ENCODE data around the gene MAPT. TPM values are rescaled to one million over a fixed set of nuclear protein-coding genes. Genes with fewer than 3 reads are reported as not detected.

MAPT gene
- total RNA-seq, 4 donors from 2014 or later: 70.3 to 120 (median 82.8) TPM

DNA sequence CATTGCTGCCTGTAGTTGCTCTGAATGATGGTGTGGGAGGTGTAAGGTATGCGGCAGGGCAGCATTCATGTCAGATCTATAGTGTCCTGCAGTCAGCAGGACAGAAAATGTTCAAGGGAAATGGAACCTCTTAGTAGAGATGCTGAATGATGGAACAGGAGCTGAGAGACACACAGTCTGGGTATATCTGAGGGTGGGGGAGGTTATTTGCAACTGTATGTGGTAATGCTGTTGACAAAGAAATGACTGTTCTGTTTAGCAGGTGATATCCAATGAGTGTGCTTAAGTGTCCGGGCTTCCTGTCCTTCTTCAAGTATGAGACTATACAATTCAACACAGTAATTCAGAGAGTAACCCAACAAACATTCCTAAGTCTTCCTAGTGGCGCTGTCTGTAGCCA lies 151.3 kb downstream of the MAPT start:
- H3K36me3 ChIP-seq: peaks cover 0 to 30% of the 10 kb centered on the region in 2 donors
- in situ Hi-C loops (cut with MboI; ENCODE audit: low sequenced_read_pairs in 4 of 4): loop anchor here in 2 of 4 donors (10.0 kb wide), 1 partner anchor 169 kb away; no protein-coding TSS in a partner anchor
- intact Hi-C loops (cut with DNase I; ENCODE audit: low total_unique reads): no loop called here
- ATAC-seq (peak; percentile 37 to 51), DNase-seq (no peak)
- H3K27ac ChIP-seq: peak overlapping the region; percentile 65 to 77 (median 75)
- TF ChIP-seq POLR2A (IDR thresholded peaks at IDR 0.05): no peak
- TF ChIP-seq, protein P1, sequence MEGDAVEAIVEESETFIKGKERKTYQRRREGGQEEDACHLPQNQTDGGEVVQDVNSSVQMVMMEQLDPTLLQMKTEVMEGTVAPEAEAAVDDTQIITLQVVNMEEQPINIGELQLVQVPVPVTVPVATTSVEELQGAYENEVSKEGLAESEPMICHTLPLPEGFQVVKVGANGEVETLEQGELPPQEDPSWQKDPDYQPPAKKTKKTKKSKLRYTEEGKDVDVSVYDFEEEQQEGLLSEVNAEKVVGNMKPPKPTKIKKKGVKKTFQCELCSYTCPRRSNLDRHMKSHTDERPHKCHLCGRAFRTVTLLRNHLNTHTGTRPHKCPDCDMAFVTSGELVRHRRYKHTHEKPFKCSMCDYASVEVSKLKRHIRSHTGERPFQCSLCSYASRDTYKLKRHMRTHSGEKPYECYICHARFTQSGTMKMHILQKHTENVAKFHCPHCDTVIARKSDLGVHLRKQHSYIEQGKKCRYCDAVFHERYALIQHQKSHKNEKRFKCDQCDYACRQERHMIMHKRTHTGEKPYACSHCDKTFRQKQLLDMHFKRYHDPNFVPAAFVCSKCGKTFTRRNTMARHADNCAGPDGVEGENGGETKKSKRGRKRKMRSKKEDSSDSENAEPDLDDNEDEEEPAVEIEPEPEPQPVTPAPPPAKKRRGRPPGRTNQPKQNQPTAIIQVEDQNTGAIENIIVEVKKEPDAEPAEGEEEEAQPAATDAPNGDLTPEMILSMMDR (IDR thresholded peaks at IDR 0.05 in 4 of 5, conservative IDR thresholded peaks at IDR 0.05 in 1 of 5): no peak
- no peak overlapping the region for H3K4me3 ChIP-seq
- peaks cover 29 to 37% of the 10 kb centered on the region in 2 donors for H3K4me1 ChIP-seq
- no peaks in the 10 kb centered on the region for H3K9me3 ChIP-seq
- no peaks in the 10 kb centered on the region for H3K27me3 ChIP-seq

DNA sequence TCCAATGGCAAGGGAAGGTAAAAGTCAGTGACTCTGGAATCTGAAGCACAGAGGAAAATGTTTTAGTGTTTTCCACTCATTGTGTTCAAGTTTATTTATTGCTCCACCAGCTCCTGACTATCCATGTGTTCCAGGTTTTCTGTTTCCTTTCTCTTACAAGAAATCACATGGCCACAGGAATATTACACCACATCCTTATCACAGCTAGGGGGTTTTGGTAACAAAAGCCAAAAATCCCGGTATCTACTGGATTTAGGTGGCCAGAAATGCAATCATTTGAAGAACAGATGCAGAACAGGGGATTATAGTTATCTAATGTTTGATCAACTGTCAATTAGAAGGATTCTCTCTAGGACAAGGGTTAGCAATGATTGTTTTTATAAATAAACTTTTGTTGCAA lies 152.6 kb downstream of the MAPT start:
- Histone ChIP-seq H3K27ac (peak overlapping the region; percentile 65 to 77 (median 75)), H3K27me3 (no peaks in the 10 kb centered on the region), H3K36me3 (peaks cover 0 to 31% of the 10 kb centered on the region in 2 donors), H3K4me3 (no peak overlapping the region), H3K9me3 (no peaks in the 10 kb centered on the region), H3K4me1 (peaks cover 31 to 37% of the 10 kb centered on the region in 2 donors)
- ATAC-seq: peak in 1 of 2 donors; percentile 48
- no peak for DNase-seq
- TF ChIP-seq, protein P1 (IDR thresholded peaks at IDR 0.05 in 4 of 5, conservative IDR thresholded peaks at IDR 0.05 in 1 of 5): no peak
- TF ChIP-seq POLR2A (IDR thresholded peaks at IDR 0.05): no peak
- in situ Hi-C loops (cut with MboI; ENCODE audit: low sequenced_read_pairs in 4 of 4) (loop anchor here in 2 of 4 donors (10.0 kb wide), 1 partner anchor 168 kb away; no protein-coding TSS in a partner anchor), intact Hi-C loops (cut with DNase I; ENCODE audit: low total_unique reads) (no loop called here)

DNA sequence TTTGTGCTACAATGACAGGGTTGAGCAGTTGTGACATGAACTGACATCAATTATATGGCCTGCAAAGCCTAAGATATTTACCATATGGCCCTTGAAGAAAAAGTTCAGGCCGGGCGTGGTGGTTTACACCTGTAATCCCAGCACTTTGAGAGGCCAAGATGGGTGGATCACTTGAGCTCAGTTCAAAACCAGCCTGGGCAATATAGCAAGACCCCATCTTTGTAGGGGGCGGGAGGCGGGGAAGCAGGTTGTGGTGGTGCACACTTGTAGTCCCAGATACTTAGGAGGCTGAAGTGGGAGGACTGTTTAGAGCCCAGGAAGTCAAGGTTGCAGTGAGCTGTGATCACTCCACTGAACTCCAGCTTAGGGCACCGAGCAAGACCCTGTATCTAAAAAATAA lies 153.0 kb downstream of the MAPT start:
- intact Hi-C loops (cut with DNase I; ENCODE audit: low total_unique reads): no loop called here
- Histone ChIP-seq H3K27ac (peak overlapping the region; percentile 65 to 77 (median 75)), H3K27me3 (no peaks in the 10 kb centered on the region), H3K9me3 (no peaks in the 10 kb centered on the region), H3K4me1 (peaks cover 35 to 36% of the 10 kb centered on the region in 2 donors), H3K36me3 (peaks cover 0 to 31% of the 10 kb centered on the region in 2 donors), H3K4me3 (no peak overlapping the region)
- in situ Hi-C loops (cut with MboI; ENCODE audit: low sequenced_read_pairs in 4 of 4): loop anchor here in 2 of 4 donors (10.0 kb wide), 1 partner anchor 167 kb away; no protein-coding TSS in a partner anchor
- DNase-seq: no peak
- TF ChIP-seq, protein P1 (IDR thresholded peaks at IDR 0.05 in 4 of 5, conservative IDR thresholded peaks at IDR 0.05 in 1 of 5): no peak
- no peak for TF ChIP-seq POLR2A (IDR thresholded peaks at IDR 0.05)
- no peak for ATAC-seq

DNA sequence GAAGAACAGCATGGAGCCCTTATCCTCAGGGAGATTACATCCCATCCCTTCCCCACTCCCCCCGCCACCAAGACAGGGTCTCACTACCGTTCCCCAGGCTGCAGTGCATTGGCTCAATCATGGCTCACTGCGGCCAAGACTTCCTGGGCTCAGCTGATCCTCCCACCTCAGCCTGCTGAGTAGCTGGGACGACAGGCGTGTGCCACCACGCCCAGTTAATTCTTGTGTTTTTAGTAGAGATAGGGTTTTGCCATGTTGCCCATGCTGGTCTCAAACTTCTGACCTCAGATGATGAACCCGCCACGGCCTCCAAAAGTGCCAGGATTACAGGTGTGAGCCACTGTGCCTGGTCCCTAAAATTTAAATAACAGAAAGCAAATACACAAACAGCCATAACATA lies 153.5 kb downstream of the MAPT start:
- peak overlapping the region in 3 of 4 donors; percentile 65 to 76 (median 74) for H3K27ac ChIP-seq
- ATAC-seq (no peak), DNase-seq (no peak)
- no peaks in the 10 kb centered on the region for H3K9me3 ChIP-seq
- no peak overlapping the region for H3K4me3 ChIP-seq
- intact Hi-C loops (cut with DNase I; ENCODE audit: low total_unique reads) (no loop called here), in situ Hi-C loops (cut with MboI; ENCODE audit: low sequenced_read_pairs in 4 of 4) (loop anchor here in 2 of 4 donors (10.0 kb wide), 1 partner anchor 167 kb away; no protein-coding TSS in a partner anchor)
- H3K4me1 ChIP-seq: peaks cover 32 to 35% of the 10 kb centered on the region in 2 donors
- TF ChIP-seq POLR2A (IDR thresholded peaks at IDR 0.05): no peak
- TF ChIP-seq, protein P1 (IDR thresholded peaks at IDR 0.05 in 4 of 5, conservative IDR thresholded peaks at IDR 0.05 in 1 of 5): no peak
- H3K27me3 ChIP-seq: no peaks in the 10 kb centered on the region
- H3K36me3 ChIP-seq: peaks cover 0 to 31% of the 10 kb centered on the region in 2 donors
